HEK293T (cell line): Measurements from ENCODE around the gene CFTR.

ENCODE experiments used
- CTCF ChIA-PET: fragments of 350-600 bp; formaldehyde crosslinking; extraction: SDS; loops from one replicate; lab custom pipeline; 2021; ENCODE audit warnings: antibody characterized with exemption, inconsistent platforms; lab: Yijun Ruan, JAX
- POLR2A ChIA-PET: fragments of 350-600 bp; formaldehyde crosslinking; extraction: SDS; loops from one replicate; lab custom pipeline; 2020; ENCODE audit warnings: antibody characterized with exemption, inconsistent platforms; lab: Yijun Ruan, JAX
- DNase-seq: peaks from one replicate; pipeline ENCODE4 v3.0.0; 2012; ENCODE audit warnings: mixed read lengths; ENCODE audit errors: extremely low spot score
- ARNT ChIP-seq: fragments of 450-650 bp; IDR thresholded peaks from 2 replicates; pipeline ENCODE4 v1.6.1; 2017; ENCODE audit warnings: mild to moderate bottlenecking
- BHLHE40 ChIP-seq: fragments of 450-650 bp; IDR thresholded peaks from 2 replicates; pipeline ENCODE4 v1.6.1; 2016; ENCODE audit warnings: mild to moderate bottlenecking, moderate library complexity, borderline replicate concordance
- CTBP1 ChIP-seq: fragments of 450-650 bp; IDR thresholded peaks from 2 replicates; pipeline ENCODE4 v1.6.1; 2016; ENCODE audit warnings: borderline replicate concordance
- ELF4 ChIP-seq: fragments of 450-650 bp; IDR thresholded peaks from 2 replicates; pipeline ENCODE4 v1.6.1; 2017; ENCODE audit warnings: antibody characterized with exemption
- FOXA1 ChIP-seq: fragments of 450-650 bp; IDR thresholded peaks from 2 replicates; pipeline ENCODE4 v1.6.1; 2016; ENCODE audit warnings: mild to moderate bottlenecking
- FOXK2 ChIP-seq: fragments of 450-650 bp; IDR thresholded peaks from 2 replicates; pipeline ENCODE4 v1.6.1; 2016; ENCODE audit warnings: mild to moderate bottlenecking
- FOXM1 ChIP-seq: fragments of 450-650 bp; IDR thresholded peaks from 2 replicates; pipeline ENCODE4 v1.6.1; 2017; ENCODE audit warnings: mild to moderate bottlenecking, borderline replicate concordance
- HDGF ChIP-seq: fragments of 450-650 bp; IDR thresholded peaks from 2 replicates; pipeline ENCODE4 v1.6.1; 2017; ENCODE audit warnings: antibody characterized with exemption, borderline replicate concordance
- L3MBTL2 ChIP-seq: fragments of 450-650 bp; conservative IDR thresholded peaks from 2 replicates; pipeline ENCODE4 v1.6.1; 2016; ENCODE audit warnings: mild to moderate bottlenecking
- LEF1 ChIP-seq: fragments of 450-650 bp; IDR thresholded peaks from 2 replicates; pipeline ENCODE4 v1.6.1; 2017; ENCODE audit warnings: mild to moderate bottlenecking, borderline replicate concordance
- NFRKB ChIP-seq: fragments of 450-650 bp; IDR thresholded peaks from 2 replicates; pipeline ENCODE4 v1.6.1; 2016; ENCODE audit warnings: mild to moderate bottlenecking, moderate library complexity
- PKNOX1 ChIP-seq: fragments of 450-650 bp; IDR thresholded peaks from 2 replicates; pipeline ENCODE4 v1.6.1; 2016
- SP1 ChIP-seq: fragments of 450-650 bp; IDR thresholded peaks from 2 replicates; pipeline ENCODE4 v1.6.1; 2017
- SUZ12 ChIP-seq: fragments of 450-650 bp; IDR thresholded peaks from 2 replicates; pipeline ENCODE4 v1.6.1; 2016; ENCODE audit warnings: mild to moderate bottlenecking
- TARDBP ChIP-seq: fragments of 450-650 bp; IDR thresholded peaks from 2 replicates; pipeline ENCODE4 v1.6.1; 2016
- ZNF384 ChIP-seq: fragments of 450-650 bp; IDR thresholded peaks from 2 replicates; pipeline ENCODE4 v1.6.1; 2016

CFTR gene

GRCh38 chr7:117682681-117683385, 203.0 kb downstream of the CFTR start:
- no peak for DNase-seq
- ChIA-PET CTCF (no interaction called here), POLR2A (no interaction called here)
- TF ChIP-seq NFRKB (no peak), PKNOX1 (no peak), FOXA1 (no peak), ARNT (no peak), BHLHE40 (no peak)

DNA sequence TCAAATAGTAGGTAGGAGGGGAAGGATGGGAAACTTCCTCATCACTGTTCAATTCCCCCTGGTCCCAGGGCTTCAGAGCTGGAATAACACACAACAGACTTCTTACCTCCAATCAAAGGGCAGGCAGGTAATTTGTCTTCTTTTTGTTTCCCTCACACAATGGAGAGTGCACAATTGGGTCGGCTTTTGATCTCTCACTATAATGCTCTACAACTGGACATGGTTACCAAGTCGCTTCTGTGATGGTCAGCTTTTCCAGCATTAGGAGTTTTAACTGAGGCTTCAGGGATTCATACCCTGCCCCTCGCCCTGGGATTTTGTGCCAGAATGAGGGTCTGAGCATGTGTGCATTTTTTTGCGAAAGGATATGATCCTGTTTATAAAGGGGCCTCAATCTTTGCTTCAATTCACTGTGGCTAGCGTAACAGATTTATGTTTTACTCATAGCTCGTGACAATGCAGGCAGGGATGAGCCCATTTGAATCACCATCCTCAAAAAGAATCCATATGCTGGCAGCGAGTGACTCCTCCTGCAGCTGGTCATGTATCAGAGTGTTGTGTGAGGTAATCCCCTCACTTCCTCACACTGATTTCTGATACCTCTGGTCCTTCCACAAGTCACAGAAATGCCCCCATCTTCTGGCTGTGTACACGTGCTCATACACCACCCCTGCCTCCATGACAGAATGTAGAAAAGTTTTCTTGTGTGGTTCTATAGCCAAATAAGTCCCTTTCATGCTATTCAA, 203.8 kb downstream of the CFTR start:
- ChIA-PET POLR2A (no interaction called here), CTCF (no interaction called here)
- TF ChIP-seq PKNOX1 = no peak
- no peak for TF ChIP-seq FOXK2
- no peak for TF ChIP-seq SUZ12
- no peak for TF ChIP-seq HDGF
- no peak for TF ChIP-seq ARNT
- no peak for TF ChIP-seq FOXA1
- TF ChIP-seq L3MBTL2 = no peak
- TF ChIP-seq SP1 = no peak
- TF ChIP-seq FOXM1 = no peak
- TF ChIP-seq CTBP1 = no peak
- DNase-seq = no peak

DNA sequence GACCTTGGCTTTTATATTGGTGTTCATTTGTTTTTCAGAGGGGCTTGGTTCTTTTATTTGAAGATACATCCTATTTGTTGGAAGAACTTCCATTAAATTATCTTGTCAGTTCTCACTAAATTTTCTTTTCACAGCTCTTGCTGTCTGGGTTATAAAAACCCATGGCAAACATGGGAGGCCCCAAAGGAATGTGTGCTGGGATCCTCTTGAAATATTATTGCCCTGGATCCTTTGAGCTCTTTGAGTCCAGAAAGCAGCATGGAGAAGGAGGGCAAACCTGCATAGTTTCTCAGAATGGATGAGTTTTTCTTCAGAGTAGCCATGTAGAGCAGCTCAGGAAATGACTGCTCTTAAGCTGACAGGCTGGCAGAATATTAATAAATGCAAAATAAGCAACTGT, 206.0 kb downstream of the CFTR start:
- ChIA-PET POLR2A (no interaction called here), CTCF (no interaction called here)
- TF ChIP-seq ELF4 (no peak), HDGF (no peak), ZNF384 (no peak), FOXA1 (no peak), CTBP1 (no peak), TARDBP (no peak), LEF1 (no peak), ARNT (no peak), SUZ12 (no peak), NFRKB (no peak), BHLHE40 (no peak), FOXK2 (no peak), PKNOX1 (no peak), L3MBTL2 (no peak), SP1 (no peak), FOXM1 (no peak)
- DNase-seq = no peak

DNA sequence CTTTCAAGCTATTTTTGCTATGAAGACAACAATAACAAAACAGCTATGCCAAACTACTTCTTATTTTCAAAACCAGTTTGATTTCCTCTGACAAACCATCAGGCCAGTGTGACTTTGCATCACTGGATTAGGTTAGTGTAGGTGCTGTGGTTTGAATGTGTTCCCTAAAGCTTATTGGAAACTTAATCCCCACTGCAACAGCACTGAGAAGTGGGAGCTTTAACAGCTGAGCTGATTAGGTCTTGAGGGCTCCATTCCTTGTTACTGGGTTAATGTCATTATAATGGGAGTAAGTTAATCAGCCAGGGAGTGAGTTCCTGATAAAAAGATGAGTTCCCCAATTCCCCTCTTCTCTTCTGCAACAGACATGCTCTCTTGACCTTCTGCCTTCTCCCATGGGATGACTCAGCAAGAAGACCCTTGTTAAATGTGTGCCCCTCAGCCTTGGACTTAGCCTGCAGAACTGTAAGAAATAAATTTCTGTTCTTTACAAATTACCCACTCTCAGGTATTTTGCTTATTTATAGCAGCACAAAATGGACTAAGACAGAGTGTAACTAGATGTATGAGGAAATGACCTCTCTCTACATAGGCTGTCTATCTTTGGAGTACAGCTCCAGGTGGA, 206.6 kb downstream of the CFTR start:
- ChIA-PET POLR2A (no interaction called here), CTCF (no interaction called here)
- no peak for DNase-seq
- TF ChIP-seq L3MBTL2 (no peak), BHLHE40 (no peak), SUZ12 (no peak), HDGF (no peak), LEF1 (no peak), CTBP1 (no peak), ELF4 (no peak), FOXM1 (no peak), SP1 (no peak)

DNA sequence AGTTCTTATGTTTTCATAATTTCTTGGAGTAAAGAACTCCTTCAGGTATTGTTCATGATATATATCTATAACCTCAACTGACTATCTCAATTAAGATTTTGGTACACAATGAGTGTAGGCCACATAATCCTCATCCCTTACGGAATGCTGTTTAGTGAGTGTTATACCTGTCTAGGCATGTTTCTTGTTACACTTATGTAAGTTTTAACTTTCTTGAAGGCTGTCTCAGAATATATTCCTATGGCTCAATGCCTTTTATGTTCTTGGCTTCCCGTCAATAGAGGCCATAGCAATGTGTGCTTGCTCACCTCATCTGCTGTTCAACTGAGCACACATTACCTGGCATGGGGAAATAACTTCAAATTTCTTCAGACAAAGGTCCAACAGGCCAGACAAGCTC, 208.3 kb downstream of the CFTR start:
- POLR2A ChIA-PET = no interaction called here
- no peak for DNase-seq
- CTCF ChIA-PET = no interaction called here
- TF ChIP-seq LEF1 (no peak), ARNT (no peak), FOXM1 (no peak), BHLHE40 (no peak), PKNOX1 (no peak), ZNF384 (no peak), ELF4 (no peak), FOXK2 (no peak), HDGF (no peak), SUZ12 (no peak), CTBP1 (no peak), L3MBTL2 (no peak), FOXA1 (no peak), SP1 (no peak), NFRKB (no peak), TARDBP (no peak)
